Jurkat, Clone E6-1 (cell line): ENCODE measurements around the gene C8B.

Experiments used
- DNase-seq: peaks from one replicate; pipeline ENCODE4 v3.0.0-alpha.2; 2011; ENCODE audit warnings: low read depth, low spot score
- H3K4me3 ChIP-seq: 2 replicates; pipeline ENCODE4 v1.5.1; 2011; ENCODE audit warnings: mild to moderate bottlenecking, low read length, control low read depth, moderate library complexity

Gene C8B

GRCh38 chr1:56938646-56939045 lies 27.2 kb downstream of the C8B start:
- DNase-seq, result no peak

GRCh38 chr1:56934430-56935060 lies 31.3 kb downstream of the C8B start:
- no peak for DNase-seq
- H3K4me3 ChIP-seq, result no peak overlapping the region

More at GRCh38 chr1:56938646-56939045, 27.2 kb downstream of the C8B start:
- no peak overlapping the region for H3K4me3 ChIP-seq

DNA sequence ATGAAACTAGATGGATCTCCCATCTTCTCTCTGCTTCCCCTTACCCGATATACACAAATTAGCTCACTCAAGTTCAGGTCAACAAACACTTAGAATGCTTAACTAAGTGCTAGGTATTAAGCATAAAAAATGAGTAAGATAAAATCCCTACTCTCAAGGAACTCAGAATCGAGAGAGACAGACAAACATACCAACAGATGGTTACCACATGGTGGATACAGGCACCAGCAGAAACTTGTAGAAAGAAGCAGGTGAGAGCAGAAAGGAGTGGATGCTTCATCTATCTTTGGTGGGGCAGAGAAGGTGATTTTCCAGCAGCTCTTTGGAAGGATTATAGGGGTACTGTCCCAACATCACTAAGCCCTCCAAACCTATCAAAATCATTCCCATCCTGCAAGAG lies 32.2 kb downstream of the C8B start:
- no peak for DNase-seq

GRCh38 chr1:56933161-56933560 lies 32.7 kb downstream of the C8B start:
- no peak for DNase-seq
- H3K4me3 ChIP-seq, result no peak overlapping the region

More for the DNA sequence above, 32.2 kb downstream of the C8B start:
- no peak overlapping the region for H3K4me3 ChIP-seq

- DNase-seq, result no peak
- H3K4me3 ChIP-seq, result no peak overlapping the region
Observed at GRCh38 chr1:56931686-56932085, 34.1 kb downstream of the C8B start.

GRCh38 chr1:56931211-56931610 lies 34.6 kb downstream of the C8B start:
- no peak overlapping the region for H3K4me3 ChIP-seq
- DNase-seq, result no peak

GRCh38 chr1:56929492-56929891 lies 36.3 kb downstream of the C8B start:
- no peak for DNase-seq
- no peak overlapping the region for H3K4me3 ChIP-seq

- no peak for DNase-seq
Observed at GRCh38 chr1:56927986-56928385, 37.8 kb downstream of the C8B start.

GRCh38 chr1:56927171-56927570 lies 38.6 kb downstream of the C8B start:
- no peak for DNase-seq
- no peak overlapping the region for H3K4me3 ChIP-seq

More at GRCh38 chr1:56927986-56928385, 37.8 kb downstream of the C8B start:
- no peak overlapping the region for H3K4me3 ChIP-seq

GRCh38 chr1:56925193-56925592 lies 40.6 kb downstream of the C8B start:
- H3K4me3 ChIP-seq, result no peak overlapping the region
- no peak for DNase-seq

- no peak for DNase-seq
- H3K4me3 ChIP-seq, result no peak overlapping the region
Observed at GRCh38 chr1:56924116-56924515, 41.7 kb downstream of the C8B start.

DNA sequence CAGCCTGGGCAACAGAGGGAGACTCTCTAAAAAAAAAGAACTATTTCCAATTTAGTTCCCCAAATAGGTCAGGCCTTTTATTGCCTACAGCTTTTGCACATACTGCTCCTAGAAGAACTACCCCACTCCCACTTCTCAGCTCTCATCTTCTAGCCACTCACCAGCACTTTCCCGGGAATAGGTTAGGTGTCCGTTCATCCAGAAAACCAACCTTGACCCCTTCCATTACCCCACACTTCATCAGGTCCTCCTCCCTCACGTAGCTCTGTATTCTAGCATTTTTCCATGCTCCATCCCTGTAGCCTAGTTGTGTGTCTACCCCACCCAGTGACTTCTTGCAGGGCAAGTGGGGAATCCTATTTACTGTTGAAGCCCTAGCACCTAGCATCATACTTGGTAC lies 42.6 kb downstream of the C8B start:
- no peak for DNase-seq
- H3K4me3 ChIP-seq, result no peak overlapping the region

DNA sequence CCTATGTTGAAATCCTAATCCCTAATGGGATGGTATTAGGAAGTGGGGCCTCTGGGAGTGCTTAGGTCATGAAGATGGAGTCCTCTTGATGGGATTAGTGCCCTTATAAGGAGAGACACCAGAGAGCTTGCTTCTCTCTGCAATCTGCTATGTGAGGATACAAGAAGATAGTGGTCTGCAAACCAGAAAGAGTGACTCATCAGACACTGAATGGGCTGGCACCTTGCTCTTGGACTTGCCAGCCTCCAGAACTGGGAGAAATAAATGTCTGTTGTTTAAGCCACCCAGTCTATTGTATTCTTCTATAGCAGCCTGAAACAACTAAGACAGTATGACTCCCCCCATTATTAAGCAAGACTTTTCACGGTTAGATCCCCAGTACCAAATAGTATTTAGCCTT lies 43.3 kb downstream of the C8B start:
- no peak for DNase-seq
- H3K4me3 ChIP-seq, result no peak overlapping the region

GRCh38 chr1:56922070-56922469 lies 43.7 kb downstream of the C8B start:
- no peak overlapping the region for H3K4me3 ChIP-seq

GRCh38 chr1:56921479-56921878 lies 44.3 kb downstream of the C8B start:
- no peak for DNase-seq
- no peak overlapping the region for H3K4me3 ChIP-seq

More at GRCh38 chr1:56922070-56922469, 43.7 kb downstream of the C8B start:
- DNase-seq, result no peak

- DNase-seq, result peak; percentile 16
- H3K4me3 ChIP-seq, result no peak overlapping the region
Observed at GRCh38 chr1:56920591-56921001, 45.2 kb downstream of the C8B start.

DNA sequence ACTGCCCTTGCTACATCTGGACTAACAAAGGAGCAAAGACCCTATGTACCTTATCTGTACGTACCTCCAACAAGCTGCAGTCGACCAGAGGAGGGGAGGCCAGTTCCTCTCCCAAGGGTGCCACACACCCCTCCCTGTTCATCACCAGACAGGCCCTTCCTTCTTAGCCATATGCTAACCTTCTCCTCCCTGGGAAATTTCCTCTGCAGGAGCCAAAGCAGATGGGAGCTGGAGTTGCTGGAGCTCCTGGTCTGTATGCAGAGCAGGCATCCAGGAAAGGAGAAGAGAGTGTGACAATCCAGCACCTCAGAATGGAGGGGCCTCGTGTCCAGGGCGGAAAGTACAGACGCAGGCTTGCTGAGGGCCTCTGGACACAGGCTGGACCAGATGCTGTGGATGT lies 48.5 kb downstream of the C8B start:
- no peak for DNase-seq
- H3K4me3 ChIP-seq, result no peak overlapping the region

GRCh38 chr1:56916630-56917029 lies 49.2 kb downstream of the C8B start:
- DNase-seq, result no peak
- no peak overlapping the region for H3K4me3 ChIP-seq

DNA sequence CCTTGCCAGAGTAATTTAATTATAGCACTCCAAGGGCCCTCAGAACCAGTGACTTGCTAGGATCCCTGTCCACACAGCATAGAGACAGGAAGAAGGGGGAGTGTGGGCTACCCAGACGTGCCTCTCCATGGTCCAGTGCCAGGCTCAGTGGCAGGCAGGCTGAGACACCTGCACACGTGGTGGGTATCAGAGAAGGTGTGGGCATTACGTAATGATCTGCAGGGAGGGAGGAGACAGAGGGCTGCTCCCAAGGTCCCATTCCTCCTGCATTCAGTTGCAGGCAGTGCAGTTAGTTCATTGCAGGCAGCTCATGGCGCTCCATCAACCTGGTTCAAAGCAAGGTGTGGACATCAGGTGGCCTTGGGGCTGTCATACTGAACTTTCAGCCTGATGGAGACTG lies 49.9 kb downstream of the C8B start:
- no peak for DNase-seq
- H3K4me3 ChIP-seq, result no peak overlapping the region

- no peak for DNase-seq
- no peak overlapping the region for H3K4me3 ChIP-seq
Observed at GRCh38 chr1:56912325-56912724, 53.5 kb downstream of the C8B start.

DNA sequence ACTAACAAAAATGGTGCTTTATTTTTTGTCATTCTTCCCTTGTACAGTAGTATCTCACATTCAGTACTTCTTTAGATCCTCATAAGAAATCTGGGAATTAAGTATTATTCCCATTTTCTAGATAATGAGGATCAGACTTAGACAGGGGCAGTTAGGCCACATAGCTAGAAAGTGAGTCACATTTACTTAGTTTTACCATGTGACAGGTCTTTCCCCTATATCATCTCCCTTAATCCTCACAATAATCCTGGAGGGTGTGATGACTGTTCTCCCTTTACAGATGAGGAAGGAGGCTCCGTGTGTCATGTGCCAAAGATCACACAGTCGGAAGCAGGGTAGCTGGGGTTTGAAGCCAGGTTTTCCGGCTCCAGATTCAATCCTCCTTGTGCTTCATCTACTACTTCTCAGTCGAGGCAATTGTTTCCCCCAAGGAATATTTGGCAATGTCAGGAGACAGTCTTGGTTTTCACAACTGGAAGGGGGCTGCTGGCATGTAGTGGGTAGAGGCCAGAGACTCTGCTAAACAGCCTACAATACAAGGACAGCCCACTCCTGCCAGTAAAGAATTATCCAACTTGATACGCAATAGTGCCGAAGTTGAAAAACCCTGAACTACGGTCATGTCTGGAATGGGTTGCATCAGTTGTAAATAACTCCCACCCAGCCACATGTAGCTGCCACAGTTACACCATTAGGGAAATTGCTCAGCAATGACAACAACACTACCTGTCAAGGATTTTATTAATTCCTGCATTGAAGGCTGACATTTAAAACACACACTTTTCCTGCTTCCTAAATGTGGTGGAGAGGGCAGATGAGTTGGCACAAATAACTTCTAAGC lies 54.5 kb downstream of the C8B start:
- H3K4me3 ChIP-seq, result no peak overlapping the region
- DNase-seq, result no peak
